Activated CD8-positive, alpha-beta memory T cell treated with anti-CD3 and anti-CD28 coated beads for 36 hours (primary cell): ENCODE data around the gene GMDS. TPM values are rescaled to one million over a fixed set of nuclear protein-coding genes. Genes with fewer than 3 reads are reported as not detected.
"Not testable (repeated sequence)": the region's sequence is repeated elsewhere in the genome, so short reads cannot be mapped to it uniquely, and the experiment has no call there.

Experiments
- CTCF ChIA-PET: fragments of 350-600 bp; sonication (Branson Sonifier 250); formaldehyde crosslinking; loops from one replicate; lab custom pipeline; 2021; ENCODE audit warnings: antibody characterized with exemption; lab: Charles Lee
- POLR2A ChIA-PET: fragments of 350-600 bp; sonication (Branson Sonifier 250); formaldehyde crosslinking; loops from one replicate; lab custom pipeline; 2021; ENCODE audit warnings: antibody characterized with exemption; lab: Charles Lee
- total RNA-seq, 2 experiments: library from RNA; stranded (reverse); gene quantifications; one replicate each; pipeline ENCODE4 v1.2.3, GENCODE V29; 2021

The GMDS gene
- total RNA-seq, 2 experiments from 2014 or later: 36.0 to 37.1 TPM

- CTCF ChIA-PET: interaction anchor here (0.8 kb wide), 1 partner anchor 9 kb away, joined by 3 read pairs; no protein-coding TSS in a partner anchor
Observed at GRCh38 chr6:1687402-1687801, 558.0 kb downstream of the GMDS start.

GRCh38 chr6:1686117-1687098 lies 559.0 kb downstream of the GMDS start:
- ChIA-PET CTCF (interaction anchor here (0.8 kb wide), 1 partner anchor 10 kb away, joined by 3 read pairs; no protein-coding TSS in a partner anchor), POLR2A (no interaction called here)

More at GRCh38 chr6:1687402-1687801, 558.0 kb downstream of the GMDS start:
- POLR2A ChIA-PET: no interaction called here

- CTCF ChIA-PET: no interaction called here
- POLR2A ChIA-PET: no interaction called here
Observed at GRCh38 chr6:1679688-1680068, 565.7 kb downstream of the GMDS start.

- POLR2A ChIA-PET: no interaction called here
- CTCF ChIA-PET: no interaction called here
Observed at GRCh38 chr6:1679031-1679687, 566.2 kb downstream of the GMDS start.

GRCh38 chr6:1678201-1678600 lies 567.2 kb downstream of the GMDS start:
- ChIA-PET POLR2A (interaction anchor here (0.7 kb wide), 1 partner anchor 8 kb away, joined by 5 read pairs; no protein-coding TSS in a partner anchor), CTCF (no interaction called here)

- POLR2A ChIA-PET: no interaction called here
- CTCF ChIA-PET: no interaction called here
Observed at GRCh38 chr6:1672379-1672778, 573.0 kb downstream of the GMDS start.

- ChIA-PET POLR2A (no interaction called here), CTCF (no interaction called here)
Observed at GRCh38 chr6:1670711-1671462, 574.5 kb downstream of the GMDS start.

- ChIA-PET CTCF (no interaction called here), POLR2A (interaction anchor here (0.6 to 0.7 kb wide), 2 partner anchors 8 to 825 kb away, joined by 4 to 5 read pairs; no protein-coding TSS in a partner anchor)
Observed at GRCh38 chr6:1669996-1670395, 575.4 kb downstream of the GMDS start.

GRCh38 chr6:1668456-1668855 lies 576.9 kb downstream of the GMDS start:
- CTCF ChIA-PET: not testable (repeated sequence)

GRCh38 chr6:1667805-1668175 lies 577.6 kb downstream of the GMDS start:
- CTCF ChIA-PET: no interaction called here

More at GRCh38 chr6:1668456-1668855, 576.9 kb downstream of the GMDS start:
- POLR2A ChIA-PET: not testable (repeated sequence)

GRCh38 chr6:1667012-1667804 lies 578.2 kb downstream of the GMDS start:
- ChIA-PET POLR2A (no interaction called here), CTCF (no interaction called here)

More at GRCh38 chr6:1667805-1668175, 577.6 kb downstream of the GMDS start:
- POLR2A ChIA-PET: no interaction called here

GRCh38 chr6:1665214-1665613 lies 580.2 kb downstream of the GMDS start:
- ChIA-PET CTCF (no interaction called here), POLR2A (no interaction called here)

- POLR2A ChIA-PET: no interaction called here
- CTCF ChIA-PET: no interaction called here
Observed at GRCh38 chr6:1664329-1664728, 581.1 kb downstream of the GMDS start.

GRCh38 chr6:1663511-1663910 lies 581.9 kb downstream of the GMDS start:
- ChIA-PET POLR2A (no interaction called here), CTCF (no interaction called here)

GRCh38 chr6:1662534-1662933 lies 582.9 kb downstream of the GMDS start:
- ChIA-PET POLR2A (no interaction called here), CTCF (no interaction called here)

GRCh38 chr6:1659816-1660215 lies 585.6 kb downstream of the GMDS start:
- ChIA-PET CTCF (no interaction called here), POLR2A (no interaction called here)

- CTCF ChIA-PET: interaction anchor here (0.7 kb wide), 1 partner anchor 477 kb away, joined by 7 read pairs; no protein-coding TSS in a partner anchor
- POLR2A ChIA-PET: no interaction called here
Observed at GRCh38 chr6:1658212-1659005, 587.0 kb downstream of the GMDS start.

- ChIA-PET POLR2A (no interaction called here), CTCF (interaction anchor here (0.7 kb wide), 1 partner anchor 477 kb away, joined by 7 read pairs; no protein-coding TSS in a partner anchor)
Observed at GRCh38 chr6:1657771-1658165, 587.6 kb downstream of the GMDS start.
